ENCODE results near the gene ATMIN. TPM values are rescaled to one million over a fixed set of nuclear protein-coding genes. Genes with fewer than 3 reads are reported as not detected.

Gene ATMIN
- total RNA-seq, 1 donor from 2014 or later = 95.0 TPM

GRCh38 chr16:81076566-81077075, 41.0 kb downstream of the ATMIN start:
- Mint-ChIP-seq H3K27ac (no peak overlapping the region), H3K27me3 (ENCODE audit: insufficient read depth, low read depth) (no peaks in the 10 kb centered on the region), H3K9me3 (no peaks in the 10 kb centered on the region), H3K4me1 (peaks cover 11% of the 10 kb centered on the region), H3K4me3 (no peak overlapping the region), H3K36me3 (peaks cover 5% of the 10 kb centered on the region)
- H3K79me2 ChIP-seq (ENCODE audit: low read depth) = no peaks in the 10 kb centered on the region
- H4K20me1 ChIP-seq (ENCODE audit: low read depth) = no peaks in the 10 kb centered on the region
- H3K9me3 ChIP-seq (ENCODE audit: low read depth) = no peaks in the 10 kb centered on the region
- peak overlapping the region; percentile 46 for H3K27ac ChIP-seq
- DNase-seq (ENCODE audit: low spot score) = peak; percentile 91
- no peaks in the 10 kb centered on the region for H3K36me3 ChIP-seq
- H3K9ac ChIP-seq = no peak overlapping the region
- peaks cover 17% of the 10 kb centered on the region for H3K4me1 ChIP-seq
- peaks cover 37% of the 10 kb centered on the region for H3F3A ChIP-seq (ENCODE audit: low read depth)
- peak overlapping the region; percentile 81 for H3K4me3 ChIP-seq
- H3K27me3 ChIP-seq = no peaks in the 10 kb centered on the region
- H3K4me2 ChIP-seq = peak overlapping the region; percentile 89
- TF ChIP-seq EZH2phosphoT487 (IDR thresholded peaks at IDR 0.05) = no peak
- no peak for TF ChIP-seq EZH2 (IDR thresholded peaks at IDR 0.05)
- no peak for TF ChIP-seq CTCF (IDR thresholded peaks at IDR 0.05)
- peak overlapping the region; percentile 91 for H2AFZ ChIP-seq (replicated peaks)

GRCh38 chr16:81077076-81077940, 41.7 kb downstream of the ATMIN start, which contains the start of gene C16orf46:
TSS of gene C16orf46 (minus strand) at chr16:81077238. CDS start at chr16:81063955, 13,283 bp downstream.
- Histone ChIP-seq H3K9me3 (ENCODE audit: low read depth) (no peaks in the 10 kb centered on the region), H3K4me1 (peaks cover 17% of the 10 kb centered on the region), H4K20me1 (ENCODE audit: low read depth) (no peaks in the 10 kb centered on the region), H3K36me3 (no peaks in the 10 kb centered on the region), H3K4me2 (peak within 1 kb of the TSS; percentile 89), H3K79me2 (ENCODE audit: low read depth) (no peaks in the 10 kb centered on the region), H3K4me3 (peak within 1 kb of the TSS; percentile 81), H2AFZ (replicated peaks) (peak within 1 kb of the TSS; percentile 91), H3F3A (ENCODE audit: low read depth) (peaks cover 37% of the 10 kb centered on the region), H3K27ac (peak within 1 kb of the TSS; percentile 90), H3K27me3 (no peaks in the 10 kb centered on the region), H3K9ac (peak within 1 kb of the TSS; percentile 47)
- H3K36me3 Mint-ChIP-seq = peaks cover 7% of the 10 kb centered on the region
- H3K9me3 Mint-ChIP-seq = no peaks in the 10 kb centered on the region
- TF ChIP-seq EZH2 (IDR thresholded peaks at IDR 0.05) = no peak
- TF ChIP-seq EZH2phosphoT487 (IDR thresholded peaks at IDR 0.05) = no peak
- no peak for TF ChIP-seq CTCF (IDR thresholded peaks at IDR 0.05)
- H3K4me1 Mint-ChIP-seq = peaks cover 8% of the 10 kb centered on the region
- peak; percentile 98 for DNase-seq (ENCODE audit: low spot score)
- H3K27ac Mint-ChIP-seq = peak within 1 kb of the TSS; percentile 97
- no peaks in the 10 kb centered on the region for H3K27me3 Mint-ChIP-seq (ENCODE audit: insufficient read depth, low read depth)
- H3K4me3 Mint-ChIP-seq = no peak within 1 kb of the TSS

GRCh38 chr16:81080233-81080632, 44.6 kb downstream of the ATMIN start:
- H2AFZ ChIP-seq (replicated peaks) = no peak overlapping the region
- Mint-ChIP-seq H3K27me3 (ENCODE audit: insufficient read depth, low read depth) (no peaks in the 10 kb centered on the region), H3K4me3 (no peak overlapping the region), H3K27ac (no peak overlapping the region), H3K9me3 (no peaks in the 10 kb centered on the region), H3K36me3 (peaks cover 2% of the 10 kb centered on the region), H3K4me1 (peaks cover 8% of the 10 kb centered on the region)
- H3F3A ChIP-seq (ENCODE audit: low read depth) = peaks cover 33% of the 10 kb centered on the region
- H3K27ac ChIP-seq = no peak overlapping the region
- DNase-seq (ENCODE audit: low spot score) = no peak
- H3K9me3 ChIP-seq (ENCODE audit: low read depth) = no peaks in the 10 kb centered on the region
- no peak overlapping the region for H3K4me3 ChIP-seq
- peaks cover 4% of the 10 kb centered on the region for H3K4me1 ChIP-seq
- H4K20me1 ChIP-seq (ENCODE audit: low read depth) = no peaks in the 10 kb centered on the region
- H3K9ac ChIP-seq = no peak overlapping the region
- H3K36me3 ChIP-seq = no peaks in the 10 kb centered on the region
- H3K4me2 ChIP-seq = no peak overlapping the region
- H3K27me3 ChIP-seq = no peaks in the 10 kb centered on the region
- no peaks in the 10 kb centered on the region for H3K79me2 ChIP-seq (ENCODE audit: low read depth)
- TF ChIP-seq EZH2phosphoT487 (IDR thresholded peaks at IDR 0.05) (no peak), CTCF (IDR thresholded peaks at IDR 0.05) (no peak), EZH2 (IDR thresholded peaks at IDR 0.05) (no peak)

Data from neural progenitor cell (in vitro differentiated cells).